ENCODE measurements around the gene CAMK1G.

- no peak for TF ChIP-seq ATF3 (IDR thresholded peaks at IDR 0.05; ENCODE audit: borderline replicate concordance, extremely low read depth, low read depth, low read length)
- TF ChIP-seq TCF3 (IDR thresholded peaks at IDR 0.05; ENCODE audit: borderline replicate concordance, insufficient read depth, low read depth, low read length), result no peak
- TF ChIP-seq USF2 (IDR thresholded peaks at IDR 0.05; ENCODE audit: borderline replicate concordance, low read depth, low read length), result no peak
- no peak for TF ChIP-seq TCF7 (IDR thresholded peaks at IDR 0.05; ENCODE audit: borderline replicate concordance)
- TF ChIP-seq KDM1A (IDR thresholded peaks at IDR 0.05; ENCODE audit: borderline replicate concordance), result no peak
- TF ChIP-seq ELK1 (IDR thresholded peaks at IDR 0.05; ENCODE audit: low read depth, low read length), result no peak
- no peak for TF ChIP-seq CTCF (IDR thresholded peaks at IDR 0.05 in 2 of 3, conservative IDR thresholded peaks at IDR 0.05 in 1 of 3; ENCODE audit: control insufficient read depth in 2 of 3, extremely low read depth in 1 of 3, insufficient read depth in 1 of 3, low read depth in 3 of 3, low read length in 3 of 3)
- TF ChIP-seq CBX5 (IDR thresholded peaks at IDR 0.05; ENCODE audit: low read depth), result no peak
- TF ChIP-seq SMAD1 (IDR thresholded peaks at IDR 0.05; ENCODE audit: low read depth, partially characterized antibody), result no peak
- no peak for TF ChIP-seq RBBP5 (conservative IDR thresholded peaks at IDR 0.05)
- no peak for TF ChIP-seq YY1 (IDR thresholded peaks at IDR 0.05; ENCODE audit: low read depth, low read length)
Measured at GRCh38 chr1:209622841-209623829, 39.6 kb downstream of the CAMK1G start.

All from GM12878 (cell line).